SJCRH30 (cell line): Measurements from ENCODE around the gene DAO. TPM values are rescaled to one million over a fixed set of nuclear protein-coding genes. Genes with fewer than 3 reads are reported as not detected.
"Not testable (repeated sequence)": the region's sequence is repeated elsewhere in the genome, so short reads cannot be mapped to it uniquely, and the experiment has no call there.

Experiments used
- DNase-seq, 2 experiments: peaks; one replicate each; pipeline ENCODE4 v3.0.0-alpha.2; 2015 to 2020
- H3K27ac ChIP-seq: fragments of 250-450 bp; sonication (Bioruptor Pico); 2 replicates; pipeline ENCODE4 v1.5.1; 2020; ENCODE audit warnings: mild to moderate bottlenecking, moderate library complexity
- H3K27me3 ChIP-seq: fragments of 250-450 bp; sonication (Bioruptor Pico); 2 replicates; pipeline ENCODE4 v1.5.1; 2020; ENCODE audit warnings: mild to moderate bottlenecking, moderate library complexity
- H3K36me3 ChIP-seq: fragments of 250-450 bp; sonication (Bioruptor Pico); 2 replicates; pipeline ENCODE4 v1.5.1; 2020; ENCODE audit warnings: mild to moderate bottlenecking, moderate library complexity
- H3K4me1 ChIP-seq: fragments of 250-450 bp; sonication (Bioruptor Pico); 2 replicates; pipeline ENCODE4 v1.5.1; 2020; ENCODE audit warnings: mild to moderate bottlenecking, moderate library complexity
- H3K4me3 ChIP-seq: fragments of 250-450 bp; sonication (Bioruptor Pico); 2 replicates; pipeline ENCODE4 v1.5.1; 2020; ENCODE audit warnings: mild to moderate bottlenecking, moderate library complexity
- H3K9me3 ChIP-seq: fragments of 250-450 bp; sonication (Bioruptor Pico); replicated peaks from 2 replicates; pipeline ENCODE4 v1.5.1; 2020; ENCODE audit warnings: mild to moderate bottlenecking, moderate library complexity
- total RNA-seq: library from RNA; depleted of rRNA; stranded (reverse); fragments of >200 nt; shearing (Covaris generic); gene quantifications from 2 replicates; pipeline ENCODE4 v1.2.3, GENCODE V29; 2014

The DAO gene
- total RNA-seq, 1 experiment from 2014 or later: not detected

GRCh38 chr12:108840605-108841332, 39.1 kb upstream of the DAO start:
- peak in 1 of 2 experiments; percentile 17 for DNase-seq
- Histone ChIP-seq H3K36me3 (peaks cover 13% of the 10 kb centered on the region), H3K4me3 (no peak overlapping the region), H3K27ac (peak overlapping the region; percentile 85; the same call in 1 of the 2 replicates), H3K9me3 (0 out of 2 replicates have a peak, but pooled peaks cover 2% of the 10 kb centered on the region), H3K4me1 (peaks cover 35% of the 10 kb centered on the region), H3K27me3 (no peaks in the 10 kb centered on the region)

GRCh38 chr12:108841825-108842224, 38.1 kb upstream of the DAO start:
- H3K4me3 ChIP-seq, DNase-seq, H3K9me3 ChIP-seq, H3K27me3 ChIP-seq, H3K27ac ChIP-seq: not testable (repeated sequence)
- H3K36me3 ChIP-seq: peaks cover 13% of the 10 kb centered on the region
- peaks cover 35% of the 10 kb centered on the region for H3K4me1 ChIP-seq

GRCh38 chr12:108842361-108842760, 37.5 kb upstream of the DAO start:
- Histone ChIP-seq H3K27ac (no peak overlapping the region), H3K9me3 (0 out of 2 replicates have a peak, but pooled peaks cover 2% of the 10 kb centered on the region), H3K4me1 (peaks cover 33% of the 10 kb centered on the region), H3K27me3 (no peaks in the 10 kb centered on the region), H3K36me3 (peaks cover 14% of the 10 kb centered on the region), H3K4me3 (no peak overlapping the region)
- DNase-seq: no peak

- H3K9me3 ChIP-seq: 0 out of 2 replicates have a peak, but pooled peaks cover 2% of the 10 kb centered on the region
- H3K36me3 ChIP-seq: peaks cover 20% of the 10 kb centered on the region
- DNase-seq: no peak
- H3K27me3 ChIP-seq: no peaks in the 10 kb centered on the region
- no peak overlapping the region for H3K4me3 ChIP-seq
- H3K4me1 ChIP-seq: peaks cover 25% of the 10 kb centered on the region
- no peak overlapping the region for H3K27ac ChIP-seq
Measured at GRCh38 chr12:108843187-108843586, 36.7 kb upstream of the DAO start.

GRCh38 chr12:108845696-108846095, 34.2 kb upstream of the DAO start:
- DNase-seq: no peak
- Histone ChIP-seq H3K4me1 (peaks cover 3% of the 10 kb centered on the region), H3K27me3 (no peaks in the 10 kb centered on the region), H3K36me3 (peaks cover 28% of the 10 kb centered on the region), H3K9me3 (0 out of 2 replicates have a peak, but pooled peaks cover 2% of the 10 kb centered on the region), H3K27ac (no peak overlapping the region), H3K4me3 (no peak overlapping the region)

- no peak for DNase-seq
- no peaks in the 10 kb centered on the region for H3K27me3 ChIP-seq
- H3K27ac ChIP-seq: no peak overlapping the region
- H3K9me3 ChIP-seq: 0 out of 2 replicates have a peak, but pooled peaks cover 2% of the 10 kb centered on the region
- peaks cover 28% of the 10 kb centered on the region for H3K36me3 ChIP-seq
- no peak overlapping the region for H3K4me3 ChIP-seq
- no peaks in the 10 kb centered on the region for H3K4me1 ChIP-seq
Measured at GRCh38 chr12:108846290-108846701, 33.6 kb upstream of the DAO start.

GRCh38 chr12:108847705-108848104, 32.2 kb upstream of the DAO start:
- no peak for DNase-seq
- Histone ChIP-seq H3K9me3 (0 out of 2 replicates have a peak, but pooled peaks cover 2% of the 10 kb centered on the region), H3K4me1 (no peaks in the 10 kb centered on the region), H3K27me3 (no peaks in the 10 kb centered on the region), H3K36me3 (peaks cover 32% of the 10 kb centered on the region), H3K27ac (no peak overlapping the region), H3K4me3 (no peak overlapping the region)

- Histone ChIP-seq H3K4me1 (no peaks in the 10 kb centered on the region), H3K9me3 (0 out of 2 replicates have a peak, but pooled peaks cover 2% of the 10 kb centered on the region), H3K4me3 (no peak overlapping the region), H3K27ac (no peak overlapping the region), H3K36me3 (peaks cover 25% of the 10 kb centered on the region), H3K27me3 (no peaks in the 10 kb centered on the region)
- DNase-seq: no peak
Measured at GRCh38 chr12:108849660-108850059, 30.2 kb upstream of the DAO start.

- H3K36me3 ChIP-seq: peaks cover 25% of the 10 kb centered on the region
- 0 out of 2 replicates have a peak, but pooled peaks cover 4% of the 10 kb centered on the region for H3K9me3 ChIP-seq
- no peak overlapping the region for H3K4me3 ChIP-seq
- H3K27me3 ChIP-seq: no peaks in the 10 kb centered on the region
- no peak overlapping the region for H3K27ac ChIP-seq
- peaks cover 2% of the 10 kb centered on the region; the same call in 1 of the 2 replicates for H3K4me1 ChIP-seq
- peak; percentile 24 to 41 for DNase-seq
Measured at GRCh38 chr12:108850854-108851573, 28.9 kb upstream of the DAO start.

- DNase-seq: no peak
- peaks cover 20% of the 10 kb centered on the region for H3K36me3 ChIP-seq
- peaks cover 2% of the 10 kb centered on the region; the same call in 1 of the 2 replicates for H3K4me1 ChIP-seq
- no peaks in the 10 kb centered on the region for H3K27me3 ChIP-seq
- H3K9me3 ChIP-seq: 0 out of 2 replicates have a peak, but pooled peaks cover 4% of the 10 kb centered on the region
- no peak overlapping the region for H3K27ac ChIP-seq
- H3K4me3 ChIP-seq: no peak overlapping the region
Measured at GRCh38 chr12:108852674-108853309, 27.1 kb upstream of the DAO start.

- H3K4me1 ChIP-seq: peaks cover 2% of the 10 kb centered on the region; the same call in 1 of the 2 replicates
- H3K4me3 ChIP-seq: no peak overlapping the region
- 0 out of 2 replicates have a peak, but pooled peaks cover 4% of the 10 kb centered on the region for H3K9me3 ChIP-seq
- DNase-seq: no peak
- peaks cover 16% of the 10 kb centered on the region for H3K36me3 ChIP-seq
- no peak overlapping the region for H3K27ac ChIP-seq
- no peaks in the 10 kb centered on the region for H3K27me3 ChIP-seq
Measured at GRCh38 chr12:108853426-108853825, 26.5 kb upstream of the DAO start.

- peaks cover 10% of the 10 kb centered on the region for H3K36me3 ChIP-seq
- H3K27me3 ChIP-seq: no peaks in the 10 kb centered on the region
- 0 out of 2 replicates have a peak, but pooled peaks cover 4% of the 10 kb centered on the region for H3K9me3 ChIP-seq
- no peak overlapping the region for H3K4me3 ChIP-seq
- DNase-seq: no peak
- H3K4me1 ChIP-seq: peaks cover 2% of the 10 kb centered on the region; the same call in 1 of the 2 replicates
- H3K27ac ChIP-seq: no peak overlapping the region
Measured at GRCh38 chr12:108853981-108854446, 25.9 kb upstream of the DAO start.

GRCh38 chr12:108854451-108855283, 25.2 kb upstream of the DAO start:
- Histone ChIP-seq H3K36me3 (peaks cover 5% of the 10 kb centered on the region; the same call in 1 of the 2 replicates), H3K27ac (no peak overlapping the region), H3K4me3 (no peak overlapping the region), H3K4me1 (peaks cover 2% of the 10 kb centered on the region; the same call in 1 of the 2 replicates), H3K9me3 (0 out of 2 replicates have a peak, but pooled peaks cover 4% of the 10 kb centered on the region), H3K27me3 (no peaks in the 10 kb centered on the region)
- no peak for DNase-seq
